Caco-2 (cell line): Measurements from ENCODE around the gene MYBBP1A. TPM values are rescaled to one million over a fixed set of nuclear protein-coding genes. Genes with fewer than 3 reads are reported as not detected.

ENCODE experiments used
- BruUV-seq: library from RNA; stranded (reverse); fragments of 400-500 nt; replicated peaks from 2 replicates; lab custom pipeline; 2021; lab: Mats Ljungman, UMichigan
- CTCF ChIA-PET: fragments of 300-600 bp; sonication (Branson Sonifier 250); formaldehyde crosslinking; loops from one replicate; lab custom pipeline; 2022; ENCODE audit warnings: antibody characterized with exemption; lab: Charles Lee
- POLR2A ChIA-PET: fragments of 300-600 bp; sonication (Branson Sonifier 250); formaldehyde crosslinking; loops from one replicate; lab custom pipeline; 2022; ENCODE audit warnings: antibody characterized with exemption; lab: Charles Lee
- DNase-seq, 2 experiments: peaks; one replicate each; pipeline versions ENCODE4 v3.0.0 to v3.0.0-alpha.2; 2020 to 2022
- H3K27me3 ChIP-seq: replicated peaks from 2 replicates; pipeline ENCODE4 v1.6.0; 2011; ENCODE audit warnings: low read length; ENCODE audit not compliant: control insufficient read depth, insufficient read depth
- H3K36me3 ChIP-seq: 2 replicates; pipeline ENCODE4 v1.5.1; 2011; ENCODE audit warnings: low read length; ENCODE audit not compliant: control insufficient read depth, insufficient read depth
- H3K4me1 ChIP-seq: fragments of 250-450 bp; sonication (Bioruptor Pico); 2 replicates; pipeline ENCODE4 v1.5.1; 2020; ENCODE audit warnings: mild to moderate bottlenecking
- H3K4me3 ChIP-seq: 2 replicates; pipeline ENCODE4 v1.5.1; 2011; ENCODE audit warnings: low read depth, mild to moderate bottlenecking, control low read depth, low read length
- H3K9me3 ChIP-seq: fragments of 250-450 bp; sonication (Bioruptor Pico); 2 replicates; pipeline ENCODE4 v1.5.1; 2020; ENCODE audit warnings: mild to moderate bottlenecking, moderate library complexity
- H3K27ac Mint-ChIP-seq: one replicate; pipeline ENCODE4 v1.8.0; 2022; ENCODE audit warnings: mixed read lengths; ENCODE audit not compliant: unreplicated experiment
- H3K27me3 Mint-ChIP-seq: one replicate; pipeline ENCODE4 v1.8.0; 2022; ENCODE audit warnings: mixed read lengths; ENCODE audit not compliant: insufficient read depth, unreplicated experiment
- H3K36me3 Mint-ChIP-seq: one replicate; pipeline ENCODE4 v1.8.0; 2022; ENCODE audit warnings: mild to moderate bottlenecking, mixed read lengths; ENCODE audit not compliant: insufficient read depth, unreplicated experiment
- H3K4me1 Mint-ChIP-seq: one replicate; pipeline ENCODE4 v1.8.0; 2022; ENCODE audit warnings: low read depth, mixed read lengths; ENCODE audit not compliant: unreplicated experiment
- H3K4me3 Mint-ChIP-seq: one replicate; pipeline ENCODE4 v1.8.0; 2022; ENCODE audit warnings: mild to moderate bottlenecking, moderate library complexity, mixed read lengths; ENCODE audit not compliant: unreplicated experiment
- H3K9me3 Mint-ChIP-seq: one replicate; pipeline ENCODE4 v1.8.0; 2022; ENCODE audit warnings: mixed read lengths; ENCODE audit not compliant: unreplicated experiment
- intact Hi-C: fragments of 100-400 bp; cut with micrococcal nuclease; formaldehyde crosslinking; loops from one replicate; pipeline ENCODE4 v1.10.0; 2022; ENCODE audit not compliant: unreplicated experiment
- total RNA-seq: library from RNA; stranded (reverse); gene quantifications from 2 replicates; pipeline ENCODE4 v1.2.3, GENCODE V29; 2022
- TF ChIP-seq, protein P1 (sequence below), 2 experiments: fragments of 200-600 bp in 1 of 2; IDR thresholded peaks; 1 replicate in 1 of 2; 2 replicates in 1 of 2; pipeline versions ENCODE4 v1.5.1 to v1.8.0; 2011 to 2022; ENCODE audit warnings: antibody characterized with exemption in 1 of 2, control low read depth in 1 of 2, inconsistent platforms in 1 of 2, low read depth in 1 of 2, low read length in 1 of 2, mild to moderate bottlenecking in 1 of 2, moderate library complexity in 1 of 2; ENCODE audit not compliant: insufficient read depth in 1 of 2, severe bottlenecking in 1 of 2, unreplicated experiment in 1 of 2

MYBBP1A gene
- total RNA-seq, 1 experiment from 2014 or later = 44.5 TPM

DNA sequence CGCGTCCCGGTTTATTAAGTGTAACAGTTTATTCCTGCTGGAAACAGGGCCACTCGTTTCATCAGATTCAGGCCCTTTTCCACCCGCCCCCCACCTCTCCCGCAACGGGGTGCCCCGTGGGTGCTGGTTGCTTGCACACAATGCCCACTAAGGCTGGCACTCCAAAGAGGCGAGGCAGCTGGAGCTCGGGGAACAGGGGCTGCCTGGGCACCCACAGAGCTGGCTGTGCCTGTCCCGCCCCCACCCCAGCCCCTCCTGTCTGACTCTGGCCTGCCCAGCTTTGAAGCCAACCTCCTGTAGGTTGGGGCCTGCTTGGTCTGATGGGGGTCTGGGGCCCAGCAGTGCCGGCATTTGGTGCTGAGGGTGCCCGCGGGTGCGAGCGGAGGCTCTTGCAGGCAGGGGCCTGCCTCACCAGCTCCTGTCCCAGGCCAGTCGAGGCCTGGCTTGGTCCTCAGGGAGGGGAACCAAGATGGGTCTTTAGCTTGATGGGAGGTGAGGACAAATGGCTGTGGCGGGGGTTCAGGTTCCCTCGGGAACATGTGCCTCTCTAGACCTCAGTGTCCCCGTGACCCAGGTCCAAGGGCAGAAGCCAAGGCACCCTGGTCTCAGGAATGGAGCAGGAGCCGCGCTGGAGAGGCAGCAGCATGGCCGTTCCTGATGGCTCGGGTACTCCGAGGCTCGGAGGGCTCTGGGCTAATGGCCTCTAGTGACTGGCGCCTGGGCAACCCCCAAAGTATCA lies 20.1 kb downstream of the MYBBP1A start:
- no peaks in the 10 kb centered on the region for H3K4me1 Mint-ChIP-seq
- Histone ChIP-seq H3K9me3 (no peaks in the 10 kb centered on the region), H3K27me3 (no peaks in the 10 kb centered on the region), H3K36me3 (no peaks in the 10 kb centered on the region), H3K4me3 (no peak overlapping the region), H3K4me1 (no peaks in the 10 kb centered on the region)
- intact Hi-C loops = no loop called here
- no peak for DNase-seq
- H3K36me3 Mint-ChIP-seq = peaks cover 21% of the 10 kb centered on the region
- TF ChIP-seq, protein P1, sequence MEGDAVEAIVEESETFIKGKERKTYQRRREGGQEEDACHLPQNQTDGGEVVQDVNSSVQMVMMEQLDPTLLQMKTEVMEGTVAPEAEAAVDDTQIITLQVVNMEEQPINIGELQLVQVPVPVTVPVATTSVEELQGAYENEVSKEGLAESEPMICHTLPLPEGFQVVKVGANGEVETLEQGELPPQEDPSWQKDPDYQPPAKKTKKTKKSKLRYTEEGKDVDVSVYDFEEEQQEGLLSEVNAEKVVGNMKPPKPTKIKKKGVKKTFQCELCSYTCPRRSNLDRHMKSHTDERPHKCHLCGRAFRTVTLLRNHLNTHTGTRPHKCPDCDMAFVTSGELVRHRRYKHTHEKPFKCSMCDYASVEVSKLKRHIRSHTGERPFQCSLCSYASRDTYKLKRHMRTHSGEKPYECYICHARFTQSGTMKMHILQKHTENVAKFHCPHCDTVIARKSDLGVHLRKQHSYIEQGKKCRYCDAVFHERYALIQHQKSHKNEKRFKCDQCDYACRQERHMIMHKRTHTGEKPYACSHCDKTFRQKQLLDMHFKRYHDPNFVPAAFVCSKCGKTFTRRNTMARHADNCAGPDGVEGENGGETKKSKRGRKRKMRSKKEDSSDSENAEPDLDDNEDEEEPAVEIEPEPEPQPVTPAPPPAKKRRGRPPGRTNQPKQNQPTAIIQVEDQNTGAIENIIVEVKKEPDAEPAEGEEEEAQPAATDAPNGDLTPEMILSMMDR (IDR thresholded peaks at IDR 0.05; ENCODE audit: insufficient read depth in 1 of 2, low read depth in 1 of 2, low read length in 1 of 2, severe bottlenecking in 1 of 2, unreplicated experiment in 1 of 2) = no peak
- no peak overlapping the region for H3K27ac Mint-ChIP-seq
- no peaks in the 10 kb centered on the region for H3K27me3 Mint-ChIP-seq
- POLR2A ChIA-PET = no interaction called here
- H3K4me3 Mint-ChIP-seq = no peak overlapping the region
- CTCF ChIA-PET = interaction anchor here (1.0 kb wide), 1 partner anchor 114 kb away, joined by 3 read pairs; no protein-coding TSS in a partner anchor
- no TSS peak for BruUV-seq
- H3K9me3 Mint-ChIP-seq = no peaks in the 10 kb centered on the region

DNA sequence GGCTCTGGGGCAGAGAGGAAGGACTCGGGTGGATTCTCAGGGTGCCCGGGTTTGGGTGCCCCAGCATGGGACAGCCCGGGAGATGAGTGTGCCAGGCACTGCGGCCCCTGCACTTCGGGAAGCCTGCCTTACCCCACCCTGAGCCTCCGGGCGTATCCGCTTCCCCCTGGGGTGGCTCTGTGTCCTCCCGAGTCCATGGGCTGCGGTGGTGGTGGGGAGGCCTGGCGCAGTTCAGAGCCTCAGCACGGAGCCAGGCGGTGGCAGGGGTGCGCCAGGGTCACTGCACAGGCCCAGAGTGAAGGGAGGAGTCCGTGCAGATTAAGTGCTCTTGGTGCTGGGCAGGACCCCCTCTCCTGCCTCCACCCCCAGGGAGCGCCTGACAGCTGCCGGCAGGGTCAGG lies 20.7 kb downstream of the MYBBP1A start:
- H3K4me3 Mint-ChIP-seq = no peak overlapping the region
- peak overlapping the region; percentile 54 for H3K27ac Mint-ChIP-seq
- Histone ChIP-seq H3K36me3 (no peaks in the 10 kb centered on the region), H3K27me3 (no peaks in the 10 kb centered on the region), H3K9me3 (no peaks in the 10 kb centered on the region), H3K4me1 (no peaks in the 10 kb centered on the region), H3K4me3 (no peak overlapping the region)
- CTCF ChIA-PET = interaction anchor here (1.0 kb wide), 1 partner anchor 113 kb away, joined by 3 read pairs; no protein-coding TSS in a partner anchor
- H3K4me1 Mint-ChIP-seq = no peaks in the 10 kb centered on the region
- no peak for DNase-seq
- POLR2A ChIA-PET = no interaction called here
- BruUV-seq = no TSS peak
- intact Hi-C loops = no loop called here
- H3K36me3 Mint-ChIP-seq = peaks cover 16% of the 10 kb centered on the region
- no peaks in the 10 kb centered on the region for H3K9me3 Mint-ChIP-seq
- H3K27me3 Mint-ChIP-seq = no peaks in the 10 kb centered on the region
- TF ChIP-seq, protein P1 (IDR thresholded peaks at IDR 0.05; ENCODE audit: insufficient read depth in 1 of 2, low read depth in 1 of 2, low read length in 1 of 2, severe bottlenecking in 1 of 2, unreplicated experiment in 1 of 2) = no peak

DNA sequence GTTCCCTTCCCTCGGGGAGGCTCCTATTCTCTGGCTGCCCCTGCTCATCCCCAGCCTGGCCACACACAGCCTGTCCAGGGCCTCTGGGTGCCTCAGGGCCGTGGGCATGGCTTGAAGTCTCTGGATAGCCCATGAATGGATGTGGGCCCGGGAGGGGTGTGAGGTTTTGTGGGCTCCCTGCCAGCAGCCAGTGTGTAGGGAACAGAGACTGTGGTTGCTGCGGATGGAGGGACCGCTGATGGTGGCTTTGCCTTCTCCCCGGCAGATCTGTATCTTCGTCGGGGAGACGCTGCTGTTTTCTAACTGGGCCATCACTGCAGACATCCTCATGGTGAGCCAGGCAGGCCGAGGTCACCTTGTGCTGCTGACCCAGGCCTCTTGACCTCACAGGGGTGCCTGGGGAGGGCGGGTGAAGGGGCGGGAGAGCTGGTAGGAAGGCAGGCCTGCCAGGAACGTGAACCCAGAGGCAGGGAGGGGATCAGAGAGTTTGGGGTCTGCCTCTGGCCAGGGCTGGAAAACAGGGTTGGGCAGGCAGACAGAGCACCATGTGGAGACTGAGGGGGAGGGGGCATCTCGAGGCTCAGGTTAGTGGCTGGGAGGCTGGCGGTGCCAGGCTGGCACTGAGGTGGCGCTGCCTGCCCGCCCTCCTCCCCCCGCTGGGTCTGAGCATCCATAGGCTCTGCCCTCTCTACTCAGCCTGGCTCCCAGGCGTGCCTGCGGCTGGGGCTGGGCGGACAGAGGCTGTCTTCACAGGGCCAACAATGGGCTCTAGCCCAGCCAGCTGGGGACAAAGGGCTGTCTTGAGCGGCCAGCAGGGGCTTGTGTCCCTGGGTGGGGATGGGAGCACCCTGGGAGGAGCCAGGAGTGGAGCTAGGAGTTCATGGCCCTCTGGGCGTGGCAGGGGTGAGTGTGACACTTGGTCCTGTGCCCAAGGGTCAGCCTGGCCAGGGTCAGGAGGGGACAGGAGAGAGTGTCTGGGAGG lies 21.4 kb downstream of the MYBBP1A start:
- CTCF ChIA-PET = no interaction called here

More for the DNA sequence above, 21.4 kb downstream of the MYBBP1A start:
- Histone ChIP-seq H3K9me3 (no peaks in the 10 kb centered on the region), H3K36me3 (no peaks in the 10 kb centered on the region), H3K4me3 (no peak overlapping the region), H3K4me1 (no peaks in the 10 kb centered on the region), H3K27me3 (no peaks in the 10 kb centered on the region)
- no peaks in the 10 kb centered on the region for H3K4me1 Mint-ChIP-seq
- BruUV-seq = no TSS peak
- H3K36me3 Mint-ChIP-seq = peaks cover 14% of the 10 kb centered on the region
- DNase-seq = no peak
- H3K4me3 Mint-ChIP-seq = no peak overlapping the region
- peak overlapping the region; percentile 54 for H3K27ac Mint-ChIP-seq
- intact Hi-C loops = no loop called here
- POLR2A ChIA-PET = no interaction called here
- TF ChIP-seq, protein P1 (IDR thresholded peaks at IDR 0.05; ENCODE audit: insufficient read depth in 1 of 2, low read depth in 1 of 2, low read length in 1 of 2, severe bottlenecking in 1 of 2, unreplicated experiment in 1 of 2) = no peak
- no peaks in the 10 kb centered on the region for H3K27me3 Mint-ChIP-seq
- no peaks in the 10 kb centered on the region for H3K9me3 Mint-ChIP-seq
